Activated CD8-positive, alpha-beta memory T cell treated with anti-CD3 and anti-CD28 coated beads for 1 hour (primary cell): ENCODE data around the gene KCTD18.
A peak's percentile ranks its signal among the peaks of the same experiment; 100 is the strongest.

Source experiments
- DNase-seq, 2 donors: peaks; one replicate each; pipeline ENCODE4 v3.0.0-alpha.2; 2020; ENCODE audit warnings: low read depth in 1 of 2; ENCODE audit errors: extremely low read depth in 1 of 2

KCTD18 gene

GRCh38 chr2:200509612-200510433, at the start of gene KCTD18:
TSS of gene KCTD18 (minus strand) at chr2:200510068. CDS start at chr2:200507016, 3,052 bp downstream.
- peak; percentile 74 to 90 for DNase-seq

- DNase-seq: no peak
Observed at GRCh38 chr2:200540793-200541192, 30.9 kb upstream of the KCTD18 start.

DNA sequence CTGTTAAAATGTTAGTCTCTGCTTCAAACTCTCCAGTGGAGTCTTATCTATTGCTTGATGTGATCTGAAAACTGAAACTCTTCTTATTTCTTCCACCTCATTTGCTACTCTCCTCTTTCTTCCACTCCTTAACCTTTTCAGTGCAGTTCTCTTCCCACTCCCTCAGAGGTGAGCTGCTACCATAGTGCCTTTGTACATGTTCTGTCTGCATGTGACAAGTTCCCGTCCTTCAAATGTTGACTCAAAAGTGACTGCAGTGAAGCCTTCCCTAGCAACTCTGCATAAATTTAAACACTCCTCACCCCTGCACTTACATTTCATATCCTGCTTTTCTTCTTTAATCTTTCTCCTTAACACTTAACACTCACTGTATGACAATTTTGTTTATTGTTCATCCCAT, 28.3 kb upstream of the KCTD18 start:
- no peak for DNase-seq

- no peak for DNase-seq
Observed at GRCh38 chr2:200534572-200534971, 24.7 kb upstream of the KCTD18 start.

DNA sequence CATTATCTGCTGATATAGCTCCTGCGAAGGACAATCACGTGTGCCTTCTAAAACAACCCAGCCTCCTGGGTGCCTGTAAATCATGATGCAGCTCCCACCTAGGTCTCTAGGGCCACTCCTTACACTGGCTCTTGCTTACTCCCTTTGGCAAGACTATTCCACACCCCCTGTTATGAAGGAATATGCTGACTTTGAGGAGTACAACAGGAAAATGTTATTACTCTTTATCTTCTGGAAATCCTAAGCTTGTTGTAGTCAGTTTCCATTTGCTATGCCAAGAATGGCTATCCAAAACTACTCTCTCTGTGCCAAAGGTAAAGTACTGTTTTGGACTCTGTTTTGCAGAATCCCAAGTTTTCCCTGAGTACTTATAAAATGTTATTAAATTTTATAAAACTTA, 23.9 kb upstream of the KCTD18 start:
- no peak for DNase-seq

GRCh38 chr2:200528228-200528627, 18.4 kb upstream of the KCTD18 start:
- DNase-seq: no peak

DNA sequence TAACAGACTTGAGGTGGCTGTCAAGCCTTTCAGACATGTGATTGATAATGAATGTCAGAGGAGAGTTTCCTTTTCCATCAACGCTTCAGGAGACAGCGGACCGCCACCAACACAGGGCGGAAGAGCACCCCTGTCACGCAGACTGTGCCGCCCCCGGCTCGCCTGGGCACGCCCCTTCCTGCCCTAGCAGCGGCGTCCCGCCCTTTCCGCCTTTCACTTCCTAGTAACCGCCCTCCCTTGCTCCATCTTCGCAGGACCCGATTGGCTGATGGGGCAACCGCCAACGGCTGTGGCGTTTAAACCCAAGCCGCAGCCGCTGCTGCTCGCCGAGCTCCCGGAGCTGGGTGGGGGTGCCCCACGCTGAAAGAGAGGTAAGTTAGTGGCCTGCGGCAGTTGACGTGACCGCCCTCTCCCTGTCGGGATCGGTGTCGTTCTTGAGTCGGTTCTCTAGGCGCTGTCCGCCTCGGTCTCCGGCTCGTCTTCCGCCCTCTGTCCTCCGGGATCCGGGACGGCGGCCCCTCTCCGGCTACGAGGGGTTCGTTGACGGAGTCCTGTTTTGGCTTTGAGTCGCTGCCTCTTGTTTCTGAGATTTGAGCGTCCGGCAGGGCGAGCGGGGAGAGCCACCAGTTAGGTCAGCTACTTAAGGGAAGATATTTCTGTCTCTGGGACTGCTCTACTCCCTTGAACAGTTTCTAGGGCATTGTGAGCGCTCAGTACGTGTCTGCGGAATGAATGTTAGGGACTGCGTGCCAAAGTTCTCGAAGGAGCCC, 16.2 kb upstream of the KCTD18 start, which contains the start of gene SGO2:
Gene SGO2, plus strand, starts transcription at position 326 of the 770 bp plus-strand sequence. CDS start 6,769 bp downstream, outside the sequence.
- peak; percentile 91 to 93 for DNase-seq

- DNase-seq: no peak
Observed at GRCh38 chr2:200525551-200525881, 15.6 kb upstream of the KCTD18 start.

- DNase-seq: no peak
Observed at GRCh38 chr2:200525066-200525465, 15.2 kb upstream of the KCTD18 start.

GRCh38 chr2:200523604-200524003, 13.7 kb upstream of the KCTD18 start:
- DNase-seq: no peak

GRCh38 chr2:200523158-200523557, 13.3 kb upstream of the KCTD18 start:
- DNase-seq: no peak

DNA sequence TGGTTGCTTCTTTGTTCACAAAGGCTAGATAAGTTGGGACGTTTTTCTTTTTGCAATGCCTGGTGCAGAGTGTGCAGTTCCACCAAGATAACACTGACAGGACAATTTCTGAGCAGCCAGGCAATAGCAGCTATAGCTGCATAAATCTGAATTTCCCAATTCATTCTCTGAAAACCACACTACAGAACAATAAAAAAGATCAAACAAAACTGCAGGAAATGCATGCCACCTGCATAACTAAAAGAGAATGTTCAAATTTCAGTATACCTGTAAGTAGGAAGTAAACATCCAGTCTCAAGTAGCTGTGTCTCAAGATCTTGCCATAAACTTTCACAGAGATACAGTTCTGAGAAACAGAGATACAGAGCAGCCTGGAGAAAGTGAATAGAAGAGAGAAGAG, 5.3 kb upstream of the KCTD18 start:
- no peak for DNase-seq

GRCh38 chr2:200509235-200509611, 645 bp downstream of the KCTD18 start:
- DNase-seq: no peak

DNA sequence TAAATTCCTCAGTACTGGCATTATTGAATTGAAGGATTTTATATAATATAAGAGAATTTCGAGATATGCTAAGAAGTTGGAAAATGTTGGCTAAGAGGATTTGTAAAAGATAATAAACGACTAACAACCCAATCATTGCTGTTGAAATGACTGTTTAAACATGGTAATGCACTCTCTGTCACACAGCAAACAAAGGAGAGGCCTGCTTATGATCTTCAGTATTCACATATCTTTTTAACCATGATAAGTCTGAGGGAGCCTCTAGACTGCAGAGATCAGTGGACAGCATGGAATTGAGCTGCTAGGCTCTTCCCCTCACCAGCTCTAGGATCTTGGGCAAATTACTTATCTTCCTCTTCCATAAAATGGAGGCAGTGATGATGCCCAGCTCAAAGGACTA, 2.7 kb downstream of the KCTD18 start:
- DNase-seq: no peak

DNA sequence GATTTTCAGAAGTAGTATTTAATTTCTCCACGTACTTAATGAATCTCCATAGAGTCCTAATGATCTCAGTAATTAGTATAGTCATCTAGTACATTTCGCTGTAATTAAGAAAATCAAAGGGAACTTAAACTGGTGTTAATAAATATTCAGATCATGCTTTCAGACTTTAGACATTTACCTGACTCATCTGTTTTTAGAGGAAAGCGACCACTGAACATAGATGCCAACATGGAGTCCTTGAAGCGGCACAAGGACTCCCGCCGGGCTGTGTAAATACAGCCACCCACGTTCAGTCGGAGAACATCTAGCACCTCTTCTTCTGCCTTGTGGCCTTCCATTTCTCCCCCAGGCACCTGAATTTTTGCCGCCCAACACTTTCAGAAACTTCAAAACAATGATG, 3.2 kb downstream of the KCTD18 start:
- DNase-seq: no peak

DNA sequence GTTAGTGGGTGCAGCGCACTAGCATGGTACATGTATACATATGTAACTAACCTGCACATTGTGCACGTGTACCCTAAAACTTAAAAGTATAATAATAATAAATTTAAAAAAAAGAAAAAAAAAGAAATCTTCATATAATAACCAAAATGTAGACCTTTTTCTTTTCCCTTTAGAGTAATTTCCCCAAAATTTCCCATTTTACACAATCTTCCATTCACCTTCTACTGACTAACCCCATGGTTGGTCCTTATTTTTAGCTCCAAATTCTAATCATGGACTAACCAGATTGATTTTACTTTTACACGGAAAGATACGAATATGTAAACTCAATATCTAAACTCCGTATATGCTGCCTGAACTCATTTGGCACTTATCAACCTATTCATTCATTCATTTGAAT, 7.7 kb downstream of the KCTD18 start:
- DNase-seq: no peak

- DNase-seq: no peak
Observed at GRCh38 chr2:200498402-200499162, 11.3 kb downstream of the KCTD18 start.

DNA sequence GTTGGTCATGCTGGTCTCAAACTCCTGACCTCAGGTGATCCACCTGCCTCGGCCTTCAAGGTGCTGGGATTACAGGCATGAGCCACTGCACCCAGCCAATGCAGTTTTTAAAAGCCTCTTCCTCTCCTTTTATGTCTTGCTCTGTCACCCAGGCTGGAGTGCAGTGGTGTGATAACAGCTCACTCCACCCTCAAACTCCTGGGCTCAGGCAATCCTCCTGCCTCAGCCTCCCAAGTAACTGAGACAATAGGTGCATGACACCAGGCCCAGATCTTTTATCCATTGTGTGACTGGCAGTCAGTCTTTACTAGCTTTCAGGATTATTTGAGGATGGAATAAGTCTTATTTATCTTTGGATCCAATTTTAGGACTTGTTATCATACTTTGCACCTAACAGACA, 13.2 kb downstream of the KCTD18 start:
- no peak for DNase-seq

DNA sequence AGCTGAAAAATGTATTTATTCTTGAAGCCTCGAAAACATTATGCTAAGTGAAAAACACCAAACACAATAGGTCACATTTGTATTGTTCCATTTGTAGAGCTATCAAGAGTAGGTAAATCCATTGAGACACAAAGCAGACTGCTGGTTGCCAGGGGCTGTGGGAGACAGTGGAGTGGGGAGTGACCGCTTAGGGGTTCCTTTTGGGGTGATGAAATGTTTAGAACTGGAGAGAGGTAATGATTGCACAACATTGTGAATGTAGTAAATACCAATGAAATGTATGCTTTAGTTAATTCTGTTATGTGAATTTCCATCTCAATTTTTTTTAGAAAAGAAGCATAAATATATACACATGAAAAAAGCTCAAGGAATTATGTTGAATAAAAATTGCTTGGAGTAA, 15.8 kb downstream of the KCTD18 start:
- DNase-seq: no peak

- DNase-seq: no peak
Observed at GRCh38 chr2:200492656-200493055, 17.2 kb downstream of the KCTD18 start.

- no peak for DNase-seq
Observed at GRCh38 chr2:200490001-200490400, 19.9 kb downstream of the KCTD18 start.
